Adrenal gland (tissue), 19 donors: ENCODE measurements around the gene NACA2. TPM values are rescaled to one million over a fixed set of nuclear protein-coding genes. Genes with fewer than 3 reads are reported as not detected.

Source experiments
- DNase-seq, 7 donors: peaks; one replicate each; pipeline ENCODE4 v3.0.0-alpha.2; 2019 to 2020
- H3K27ac ChIP-seq, 5 donors: fragments of 200-600 bp; sonication (generic) in 4 of 5; 1 replicate in 3 of 5; 2 replicates in 2 of 5; pipeline versions ENCODE4 v1.5.1 to v1.8.0; 2016 to 2020; ENCODE audit warnings: mild to moderate bottlenecking in 1 of 5
- H3K27me3 ChIP-seq: fragments of 200-600 bp; 2 replicates; pipeline ENCODE4 v1.8.0; 2021
- H3K36me3 ChIP-seq, 2 donors: fragments of 200-600 bp; replicated peaks in 1 of 2; 1 replicate in 1 of 2; 2 replicates in 1 of 2; pipeline versions ENCODE4 v1.5.1 to v1.8.0; 2018 to 2022
- H3K4me1 ChIP-seq, 2 donors: fragments of 200-600 bp; replicated peaks in 1 of 2; 1 replicate in 1 of 2; 2 replicates in 1 of 2; pipeline versions ENCODE4 v1.5.1 to v1.8.0; 2018 to 2021
- H3K4me3 ChIP-seq, 4 donors: fragments of 200-600 bp; sonication (generic) in 3 of 4; one replicate each; pipeline ENCODE4 v1.5.1; 2016 to 2018
- H3K9me3 ChIP-seq, 3 donors: fragments of 200-600 bp; sonication (generic) in 1 of 3; replicated peaks in 1 of 3; 1 replicate in 2 of 3; 2 replicates in 1 of 3; pipeline versions ENCODE4 v1.5.1 to v1.8.0; 2016 to 2021
- POLR2A ChIP-seq, 2 donors: fragments of 450-650 bp; IDR thresholded peaks; one replicate each; pipeline ENCODE4 v1.6.1; 2017; ENCODE audit warnings: antibody characterized with exemption in 2 of 2, mild to moderate bottlenecking in 2 of 2, moderate library complexity in 1 of 2
- WGBS, 4 donors: extraction: QIAGEN DNeasy Blood & Tissue Kit in 2 of 4; methylation state at CpG; one replicate each; pipeline versions ENCODE4 v1.1.5 to v1.1.7; 2013 to 2017; 5-methylcytosine and 5-hydroxymethylcytosine counted together
- intact Hi-C, 2 donors: fragments of 100-400 bp; cut with DNase I; formaldehyde crosslinking; loops; one replicate each; pipeline versions ENCODE4 v1.14.1 to v1.15.0; 2022 to 2023
- long read RNA-seq, 10 donors: library from polyadenylated mRNA in 3 of 10; unstranded in 2 of 10; stranded (forward) in 1 of 10; transcript quantifications; one replicate each; pipeline ENCODE4 v2.0.0 and lab custom pipeline, GENCODE V29; 2021 to 2026
- polyA plus RNA-seq, 3 donors: library from polyadenylated mRNA; stranded (reverse); fragments of 200-250 nt in 2 of 3; fragments of 350-450 nt in 1 of 3; fragmentation: Illumina TruSeq in 1 of 3; extraction: RNeasy Lipid Tissue Mini Kit (QIAGEN cat#74804) in 1 of 3; gene quantifications; one replicate each; pipeline ENCODE4 v1.2.3, GENCODE V29; 2013 to 2014
- total RNA-seq, 9 donors: library from RNA; depleted of rRNA in 4 of 9; stranded (reverse); fragments of >200 nt in 4 of 9; fragments of 120-200 nt in 1 of 9; fragmentation: NEBNext Ultra II Directional in 1 of 9; extraction: Animal tissue kit (Norgen Biotek cat#: 25700) in 1 of 9; gene quantifications; one replicate each; pipeline versions ENCODE4 v1.1.0 to v1.2.4, GENCODE V29; 2013 to 2023
- TF ChIP-seq, protein P1 (sequence below), 6 experiments: fragments of 450-650 bp in 4 of 6; fragments of 200-600 bp in 2 of 6; sonication (generic) in 1 of 6; IDR thresholded peaks; 1 replicate in 5 of 6; 2 replicates in 1 of 6; pipeline versions ENCODE4 v1.5.1 to v1.8.0; 2016 to 2021; ENCODE audit warnings: antibody characterized with exemption in 6 of 6, mild to moderate bottlenecking in 2 of 6, moderate library complexity in 1 of 6
- donor health status: healthy with polysubstance abuse.
- donor health status: Bipolar disorder and iron deficiency.
- donor health status: DM: yes; HTN: yes; CAD: no.
- donor health status: DM: no; HTN: no; CAD: no.
- donor health status: DM: no; HTN: no; CAD: no.
- donor health status: DM: yes; HTN: yes; CAD: no.

Gene NACA2
- total RNA-seq (under 1 TPM in 1 of 9 donors, not detected in 8; 0.28 TPM), polyA plus RNA-seq (under 1 TPM in 1 of 3 donors, not detected in 2; 0.27 TPM)
- long read RNA-seq, donor 1 = 0 reads
- long read RNA-seq, donor 2, partial matches to known transcripts = 0 of 1 reads
- long read RNA-seq, donor 2, other reads (novel, unspliced or antisense) = 0 of 1 reads
- long read RNA-seq, donor 3, partial matches to known transcripts = 0 of 1 reads
- long read RNA-seq, donor 3, other reads (novel, unspliced or antisense) = 0 of 1 reads
- long read RNA-seq, donor 4, partial matches to known transcripts = 0 of 1 reads
- long read RNA-seq, donor 4, other reads (novel, unspliced or antisense) = 0 of 1 reads
- long read RNA-seq, donor 5 = 0 reads
- long read RNA-seq, donor 6 = 0 reads
- long read RNA-seq, donor 7, partial matches to known transcripts = 0 of 1 reads
- long read RNA-seq, donor 7, other reads (novel, unspliced or antisense) = 0 of 1 reads
- long read RNA-seq, donor 8, partial matches to known transcripts = 0 of 1 reads
- long read RNA-seq, donor 8, other reads (novel, unspliced or antisense) = 0 of 1 reads
- long read RNA-seq, donor 9, partial matches to known transcripts = 0 of 1 reads
- long read RNA-seq, donor 9, other reads (novel, unspliced or antisense) = 0 of 1 reads
- long read RNA-seq, donor 10, partial matches to known transcripts = 0 of 1 reads
- long read RNA-seq, donor 10, other reads (novel, unspliced or antisense) = 0 of 1 reads

- WGBS, 4 donors = 94 to 96% (median 94%) methylated on average over 16 of the region's 16 CpGs
Measured at GRCh38 chr17:61591018-61591417, at the start of gene NACA2. Gene NACA2 (minus strand): TSS chr17:61591219. CDS start chr17:61591180, 39 bp downstream.

GRCh38 chr17:61639818-61640217 lies 48.8 kb upstream of the NACA2 start:
- DNase-seq = no peak
- no peaks in the 10 kb centered on the region for H3K36me3 ChIP-seq
- WGBS, 4 donors = 73 to 84% (median 79%) methylated on average over 1 of the region's 1 CpG
- H3K27me3 ChIP-seq = no peaks in the 10 kb centered on the region
- H3K4me1 ChIP-seq = no peaks in the 10 kb centered on the region
- no peak overlapping the region for H3K27ac ChIP-seq
- no peak overlapping the region for H3K4me3 ChIP-seq
- intact Hi-C loops = loop anchor here (5.0 to 10.0 kb wide), 3 partner anchors 197 to 425 kb away; partner anchors contain the start of gene MED13 (in 1 of the 2)
- no peak for TF ChIP-seq POLR2A (IDR thresholded peaks at IDR 0.05)
- TF ChIP-seq, protein P1, sequence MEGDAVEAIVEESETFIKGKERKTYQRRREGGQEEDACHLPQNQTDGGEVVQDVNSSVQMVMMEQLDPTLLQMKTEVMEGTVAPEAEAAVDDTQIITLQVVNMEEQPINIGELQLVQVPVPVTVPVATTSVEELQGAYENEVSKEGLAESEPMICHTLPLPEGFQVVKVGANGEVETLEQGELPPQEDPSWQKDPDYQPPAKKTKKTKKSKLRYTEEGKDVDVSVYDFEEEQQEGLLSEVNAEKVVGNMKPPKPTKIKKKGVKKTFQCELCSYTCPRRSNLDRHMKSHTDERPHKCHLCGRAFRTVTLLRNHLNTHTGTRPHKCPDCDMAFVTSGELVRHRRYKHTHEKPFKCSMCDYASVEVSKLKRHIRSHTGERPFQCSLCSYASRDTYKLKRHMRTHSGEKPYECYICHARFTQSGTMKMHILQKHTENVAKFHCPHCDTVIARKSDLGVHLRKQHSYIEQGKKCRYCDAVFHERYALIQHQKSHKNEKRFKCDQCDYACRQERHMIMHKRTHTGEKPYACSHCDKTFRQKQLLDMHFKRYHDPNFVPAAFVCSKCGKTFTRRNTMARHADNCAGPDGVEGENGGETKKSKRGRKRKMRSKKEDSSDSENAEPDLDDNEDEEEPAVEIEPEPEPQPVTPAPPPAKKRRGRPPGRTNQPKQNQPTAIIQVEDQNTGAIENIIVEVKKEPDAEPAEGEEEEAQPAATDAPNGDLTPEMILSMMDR (IDR thresholded peaks at IDR 0.05) = no peak
- H3K9me3 ChIP-seq = no peaks in the 10 kb centered on the region

More at GRCh38 chr17:61591018-61591417, at the start of gene NACA2:
- no peak for DNase-seq
- H3K36me3 ChIP-seq = no peaks in the 10 kb centered on the region
- no peak within 1 kb of the TSS for H3K4me3 ChIP-seq
- no peaks in the 10 kb centered on the region for H3K4me1 ChIP-seq
- H3K9me3 ChIP-seq = no peaks in the 10 kb centered on the region
- intact Hi-C loops = no loop called here
- H3K27ac ChIP-seq = no peak within 1 kb of the TSS
- peaks cover 33% of the 10 kb centered on the region for H3K27me3 ChIP-seq
- TF ChIP-seq POLR2A (IDR thresholded peaks at IDR 0.05) = no peak
- TF ChIP-seq, protein P1 (IDR thresholded peaks at IDR 0.05) = no peak

DNA sequence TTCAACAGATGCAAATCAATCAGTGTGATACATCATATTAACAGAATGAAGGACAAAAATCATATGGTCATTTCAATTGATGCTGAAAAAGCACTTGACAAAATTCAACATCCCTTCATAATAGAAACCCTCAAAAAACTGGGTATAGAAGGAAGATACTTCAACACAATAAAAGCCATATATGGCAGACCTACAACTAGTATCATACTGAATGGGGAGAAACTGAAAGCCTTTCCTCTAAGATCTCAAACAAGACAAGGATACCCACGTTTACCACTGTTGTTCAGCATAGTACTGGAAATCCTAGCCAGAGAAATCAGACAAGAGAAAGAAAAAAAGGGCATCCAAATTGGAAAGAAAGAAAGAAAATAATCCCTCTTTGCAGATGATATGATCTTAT lies 47.1 kb upstream of the NACA2 start:
- H3K4me3 ChIP-seq = no peak overlapping the region
- intact Hi-C loops = loop anchor here (5.0 to 10.0 kb wide), 3 partner anchors 199 to 427 kb away; partner anchors contain the start of gene MED13 (in 1 of the 2)
- H3K27ac ChIP-seq = no peak overlapping the region
- no peaks in the 10 kb centered on the region for H3K4me1 ChIP-seq
- TF ChIP-seq, protein P1 (IDR thresholded peaks at IDR 0.05) = no peak
- no peak for TF ChIP-seq POLR2A (IDR thresholded peaks at IDR 0.05)
- no peak for DNase-seq
- H3K9me3 ChIP-seq = no peaks in the 10 kb centered on the region
- no peaks in the 10 kb centered on the region for H3K27me3 ChIP-seq
- H3K36me3 ChIP-seq = no peaks in the 10 kb centered on the region
- 22 to 52% (median 38%) methylated on average over 1 of the region's 1 CpG for WGBS, 4 donors

- Histone ChIP-seq H3K9me3 (no peaks in the 10 kb centered on the region), H3K4me3 (no peak overlapping the region), H3K4me1 (no peaks in the 10 kb centered on the region), H3K27ac (no peak overlapping the region), H3K27me3 (no peaks in the 10 kb centered on the region), H3K36me3 (no peaks in the 10 kb centered on the region)
- 7 to 18% (median 11%) methylated on average over 3 of the region's 3 CpGs for WGBS, 4 donors
- intact Hi-C loops = loop anchor here (5.0 to 10.0 kb wide), 3 partner anchors 201 to 429 kb away; partner anchors contain the start of gene MED13 (in 1 of the 2)
- TF ChIP-seq, protein P1 (IDR thresholded peaks at IDR 0.05) = peak; percentile 37 to 72 (median 64)
- no peak for TF ChIP-seq POLR2A (IDR thresholded peaks at IDR 0.05)
- peak; percentile 34 to 69 (median 50) for DNase-seq
Measured at GRCh38 chr17:61635913-61636432, 45.0 kb upstream of the NACA2 start.
